ENCODE data around the gene CCSER1.

The CCSER1 gene

GRCh38 chr4:90137555-90137954 lies 10.4 kb downstream of the CCSER1 start:
- CTCF ChIA-PET = no interaction called here
- no peak overlapping the region for H3K4me3 ChIP-seq (ENCODE audit: low read depth, low read length)
- POLR2A ChIA-PET = no interaction called here
- no peak for DNase-seq (ENCODE audit: low read depth, low spot score)
- TF ChIP-seq CTCF (IDR thresholded peaks at IDR 0.05; ENCODE audit: insufficient read depth, low read length, missing control alignments) = no peak

GRCh38 chr4:90142081-90142480 lies 14.9 kb downstream of the CCSER1 start:
- CTCF ChIA-PET = no interaction called here
- H3K4me3 ChIP-seq (ENCODE audit: low read depth, low read length) = no peak overlapping the region
- POLR2A ChIA-PET = no interaction called here
- TF ChIP-seq CTCF (IDR thresholded peaks at IDR 0.05; ENCODE audit: insufficient read depth, low read length, missing control alignments) = no peak
- no peak for DNase-seq (ENCODE audit: low read depth, low spot score)

DNA sequence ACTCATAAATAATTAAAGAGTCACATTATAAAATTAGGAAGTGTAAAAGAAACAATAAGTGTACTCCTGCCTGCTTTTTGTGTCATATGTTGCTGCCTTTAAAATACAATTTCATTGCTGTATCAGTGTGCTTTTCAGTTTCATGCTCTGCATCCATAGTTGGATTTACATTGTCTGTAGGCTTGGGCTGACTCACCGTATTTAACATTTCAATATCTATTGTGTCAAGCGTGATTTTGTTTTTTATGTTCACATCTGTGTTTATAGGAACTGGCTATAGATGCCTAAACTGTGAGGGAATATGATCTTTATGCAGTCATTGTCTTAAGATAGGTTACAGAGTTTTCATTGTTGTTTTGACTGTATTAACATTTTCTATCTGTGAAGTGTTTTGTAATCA lies 18.1 kb downstream of the CCSER1 start:
- TF ChIP-seq CTCF (IDR thresholded peaks at IDR 0.05; ENCODE audit: insufficient read depth, low read length, missing control alignments) = no peak
- H3K4me3 ChIP-seq (ENCODE audit: low read depth, low read length) = no peak overlapping the region
- CTCF ChIA-PET = no interaction called here
- POLR2A ChIA-PET = no interaction called here
- no peak for DNase-seq (ENCODE audit: low read depth, low spot score)

GRCh38 chr4:90146306-90146705 lies 19.1 kb downstream of the CCSER1 start:
- no peak overlapping the region for H3K4me3 ChIP-seq (ENCODE audit: low read depth, low read length)
- POLR2A ChIA-PET = no interaction called here
- no peak for DNase-seq (ENCODE audit: low read depth, low spot score)
- CTCF ChIA-PET = no interaction called here
- no peak for TF ChIP-seq CTCF (IDR thresholded peaks at IDR 0.05; ENCODE audit: insufficient read depth, low read length, missing control alignments)

DNA sequence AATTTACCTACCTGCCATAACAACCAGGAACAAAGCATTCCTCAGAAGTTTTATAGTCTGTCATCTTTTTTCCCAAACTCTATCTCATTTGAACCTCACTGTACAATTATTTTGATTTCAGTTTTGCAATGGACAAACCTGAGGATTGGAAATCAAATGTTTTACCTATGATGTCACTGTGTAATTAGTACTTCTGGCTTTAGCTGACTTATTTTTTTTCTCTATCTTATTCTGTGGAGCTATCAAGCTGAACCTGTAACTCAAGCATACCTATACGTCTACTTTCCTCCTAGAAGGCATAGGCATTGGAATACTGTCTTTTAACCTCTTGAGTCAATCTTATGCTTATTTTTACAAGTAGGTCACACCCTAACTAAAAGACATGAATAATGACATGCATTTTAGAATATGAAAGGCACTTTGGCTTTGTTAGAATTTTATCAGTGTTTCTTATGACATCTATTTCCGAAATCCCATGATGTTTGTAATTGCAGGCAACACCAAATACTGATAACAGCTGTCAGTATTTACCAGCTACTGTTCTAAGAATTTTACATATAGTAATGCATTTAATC lies 21.5 kb downstream of the CCSER1 start:
- ChIA-PET CTCF (no interaction called here), POLR2A (no interaction called here)
- no peak for DNase-seq (ENCODE audit: low read depth, low spot score)
- TF ChIP-seq CTCF (IDR thresholded peaks at IDR 0.05; ENCODE audit: insufficient read depth, low read length, missing control alignments) = no peak
- H3K4me3 ChIP-seq (ENCODE audit: low read depth, low read length) = no peak overlapping the region

DNA sequence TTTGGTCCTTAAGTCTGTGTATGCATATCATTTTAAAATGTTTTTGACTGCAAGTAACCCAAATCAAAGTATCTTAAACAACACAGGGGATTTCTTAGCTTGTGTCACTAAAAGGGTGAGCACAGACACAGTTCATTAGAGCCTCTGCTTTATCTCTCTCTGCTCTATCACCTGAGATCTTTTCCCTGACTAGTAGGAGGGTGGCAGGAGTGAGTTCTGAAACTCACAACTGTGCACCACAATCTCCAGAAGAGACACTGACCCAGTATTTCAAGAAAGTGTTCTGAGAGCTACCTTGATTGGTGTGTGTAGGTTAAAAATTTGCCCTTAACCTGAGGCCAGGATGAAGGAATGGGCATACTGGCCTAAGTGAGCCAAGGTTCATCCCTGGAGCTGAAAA lies 24.8 kb downstream of the CCSER1 start:
- ChIA-PET POLR2A (no interaction called here), CTCF (no interaction called here)
- H3K4me3 ChIP-seq (ENCODE audit: low read depth, low read length) = no peak overlapping the region
- no peak for DNase-seq (ENCODE audit: low read depth, low spot score)
- no peak for TF ChIP-seq CTCF (IDR thresholded peaks at IDR 0.05; ENCODE audit: insufficient read depth, low read length, missing control alignments)

Data from AG04449 (cell line).